Neural progenitor cell (in vitro differentiated cells): ENCODE data around the gene LRRC1. TPM values are rescaled to one million over a fixed set of nuclear protein-coding genes. Genes with fewer than 3 reads are reported as not detected.

Source experiments
- DNase-seq: peaks from one replicate; pipeline ENCODE4 v3.0.0-alpha.2; 2016; ENCODE audit warnings: low spot score
- H2AFZ ChIP-seq: fragments of 200-600 bp; sonication (generic); replicated peaks from 2 replicates; pipeline ENCODE4 v1.6.1; 2016; ENCODE audit warnings: antibody characterized with exemption
- H3F3A ChIP-seq: fragments of 200-600 bp; sonication (generic); 2 replicates; pipeline ENCODE4 v1.6.1; 2016; ENCODE audit warnings: antibody characterized with exemption, low read depth
- H3K27ac ChIP-seq: fragments of 200-600 bp; sonication (generic); 2 replicates; pipeline ENCODE4 v1.5.1; 2016; ENCODE audit warnings: mild to moderate bottlenecking
- H3K27me3 ChIP-seq: fragments of 200-600 bp; sonication (generic); 2 replicates; pipeline ENCODE4 v1.6.1; 2016; ENCODE audit warnings: mild to moderate bottlenecking, moderate library complexity
- H3K36me3 ChIP-seq: fragments of 200-600 bp; sonication (generic); 2 replicates; pipeline ENCODE4 v1.5.1; 2016
- H3K4me1 ChIP-seq: fragments of 200-600 bp; sonication (generic); 2 replicates; pipeline ENCODE4 v1.6.1; 2016; ENCODE audit warnings: mixed run types
- H3K4me2 ChIP-seq: fragments of 200-600 bp; sonication (generic); 2 replicates; pipeline ENCODE4 v1.6.1; 2016
- H3K4me3 ChIP-seq: fragments of 200-600 bp; sonication (generic); 2 replicates; pipeline ENCODE4 v1.5.1; 2016
- H3K79me2 ChIP-seq: fragments of 200-600 bp; sonication (generic); 2 replicates; pipeline ENCODE4 v1.6.1; 2016; ENCODE audit warnings: low read depth
- H3K9ac ChIP-seq: fragments of 200-600 bp; sonication (generic); 2 replicates; pipeline ENCODE4 v1.6.1; 2016
- H3K9me3 ChIP-seq: fragments of 200-600 bp; sonication (generic); 2 replicates; pipeline ENCODE4 v1.5.1; 2016; ENCODE audit warnings: low read depth
- H4K20me1 ChIP-seq: fragments of 200-600 bp; sonication (generic); 2 replicates; pipeline ENCODE4 v1.6.1; 2016; ENCODE audit warnings: low read depth
- H3K27ac Mint-ChIP-seq: 3 replicates; pipeline ENCODE4 v1.8.0; 2021; ENCODE audit warnings: mixed read lengths
- H3K27me3 Mint-ChIP-seq: 2 replicates; pipeline ENCODE4 v1.8.0; 2022; ENCODE audit warnings: low read depth, mild to moderate bottlenecking, inconsistent platforms, moderate library complexity, mixed read lengths; ENCODE audit not compliant: insufficient read depth
- H3K36me3 Mint-ChIP-seq: 3 replicates; pipeline ENCODE4 v1.8.0; 2021; ENCODE audit warnings: mixed read lengths
- H3K4me1 Mint-ChIP-seq: 3 replicates; pipeline ENCODE4 v1.8.0; 2021; ENCODE audit warnings: mixed read lengths
- H3K4me3 Mint-ChIP-seq: 3 replicates; pipeline ENCODE4 v1.8.0; 2021; ENCODE audit warnings: mild to moderate bottlenecking, moderate library complexity, mixed read lengths
- H3K9me3 Mint-ChIP-seq: 3 replicates; pipeline ENCODE4 v1.8.0; 2020; ENCODE audit warnings: mixed read lengths
- EZH2 ChIP-seq: fragments of 200-600 bp; sonication (generic); IDR thresholded peaks from 2 replicates; pipeline ENCODE4 v1.6.1; 2017; ENCODE audit warnings: antibody characterized with exemption, mild to moderate bottlenecking, moderate library complexity
- EZH2phosphoT487 ChIP-seq: fragments of 200-600 bp; sonication (generic); IDR thresholded peaks from 2 replicates; pipeline ENCODE4 v1.6.1; 2017; ENCODE audit warnings: antibody characterized with exemption
- total RNA-seq: library from RNA; depleted of rRNA; stranded (reverse); fragments of >200 nt; gene quantifications from 2 replicates; pipeline ENCODE4 v1.2.3, GENCODE V29; 2015; ENCODE audit warnings: low replicate concordance
- TF ChIP-seq, protein P1 (sequence below): fragments of 200-600 bp; sonication (generic); IDR thresholded peaks from 2 replicates; pipeline ENCODE4 v1.5.1; 2017; ENCODE audit warnings: antibody characterized with exemption, mild to moderate bottlenecking

Gene LRRC1
- total RNA-seq, 1 donor from 2014 or later = 14.0 TPM

DNA sequence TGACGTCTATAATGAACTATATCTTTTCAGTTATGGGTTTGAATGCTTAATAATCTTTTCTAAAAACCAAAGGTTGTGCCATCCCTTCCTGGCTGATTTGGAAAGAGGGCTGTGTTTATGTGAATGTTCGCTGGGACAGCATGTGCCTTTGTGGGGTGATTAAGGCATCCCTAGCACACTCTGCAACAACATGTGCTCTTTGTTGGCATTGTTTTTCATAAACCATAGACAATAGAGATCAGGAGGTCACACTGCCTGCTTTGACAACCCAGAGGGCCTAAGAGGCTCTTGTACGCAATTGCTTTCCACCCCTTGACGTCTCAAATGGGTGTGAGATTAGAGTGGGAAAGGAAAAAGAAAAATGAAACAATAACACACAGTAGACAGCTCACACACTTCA is 116.0 kb downstream of the LRRC1 start:
- peak; percentile 68 for DNase-seq
- no peak overlapping the region for H3K9ac ChIP-seq
- Mint-ChIP-seq H3K36me3 (peaks cover 12% of the 10 kb centered on the region), H3K4me1 (peaks cover 8% of the 10 kb centered on the region), H3K27ac (peak overlapping the region; percentile 61), H3K9me3 (no peaks in the 10 kb centered on the region), H3K27me3 (no peaks in the 10 kb centered on the region), H3K4me3 (no peak overlapping the region)
- H3K27me3 ChIP-seq = no peaks in the 10 kb centered on the region
- no peak for TF ChIP-seq EZH2phosphoT487
- H3K36me3 ChIP-seq = no peaks in the 10 kb centered on the region
- H2AFZ ChIP-seq = no peak overlapping the region
- no peaks in the 10 kb centered on the region for H3F3A ChIP-seq
- H3K27ac ChIP-seq = no peak overlapping the region
- H3K4me2 ChIP-seq = peak overlapping the region; percentile 46
- H4K20me1 ChIP-seq = no peaks in the 10 kb centered on the region
- no peaks in the 10 kb centered on the region for H3K9me3 ChIP-seq
- H3K4me3 ChIP-seq = peak overlapping the region; percentile 16
- peaks cover 22% of the 10 kb centered on the region for H3K4me1 ChIP-seq
- H3K79me2 ChIP-seq = no peaks in the 10 kb centered on the region

DNA sequence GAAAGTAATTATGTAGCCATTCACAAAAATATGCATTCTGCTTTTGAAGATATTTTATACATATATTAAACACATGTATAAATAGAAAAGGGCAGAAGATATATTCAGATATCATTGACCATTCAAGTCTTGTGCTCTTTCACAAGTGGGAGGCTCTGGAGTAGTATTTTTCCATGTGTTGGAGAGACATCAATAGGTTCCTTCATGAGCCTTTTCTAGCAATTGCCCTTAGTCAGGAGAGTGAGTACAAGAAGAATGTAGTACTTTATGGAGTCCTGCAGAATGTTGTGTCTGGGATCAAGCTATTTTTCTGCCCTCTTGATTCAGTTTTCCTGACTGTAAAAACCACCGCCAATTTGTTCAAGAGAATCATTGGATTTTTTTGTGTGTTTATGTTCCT is 117.9 kb downstream of the LRRC1 start:
- no peaks in the 10 kb centered on the region for H3K27me3 Mint-ChIP-seq

GRCh38 chr6:53913286-53913685 is 118.5 kb downstream of the LRRC1 start:
- Histone ChIP-seq H3K4me2 (no peak overlapping the region), H3K27me3 (no peaks in the 10 kb centered on the region), H3F3A (no peaks in the 10 kb centered on the region), H3K79me2 (no peaks in the 10 kb centered on the region), H3K9ac (no peak overlapping the region), H2AFZ (no peak overlapping the region), H3K27ac (no peak overlapping the region), H3K4me3 (no peak overlapping the region), H3K36me3 (no peaks in the 10 kb centered on the region), H4K20me1 (no peaks in the 10 kb centered on the region), H3K4me1 (peaks cover 22% of the 10 kb centered on the region), H3K9me3 (no peaks in the 10 kb centered on the region)
- no peak overlapping the region for H3K27ac Mint-ChIP-seq
- DNase-seq = no peak
- H3K36me3 Mint-ChIP-seq = peaks cover 12% of the 10 kb centered on the region
- H3K4me3 Mint-ChIP-seq = no peak overlapping the region
- peaks cover 8% of the 10 kb centered on the region for H3K4me1 Mint-ChIP-seq
- H3K9me3 Mint-ChIP-seq = no peaks in the 10 kb centered on the region
- no peaks in the 10 kb centered on the region for H3K27me3 Mint-ChIP-seq
- TF ChIP-seq, protein P1, sequence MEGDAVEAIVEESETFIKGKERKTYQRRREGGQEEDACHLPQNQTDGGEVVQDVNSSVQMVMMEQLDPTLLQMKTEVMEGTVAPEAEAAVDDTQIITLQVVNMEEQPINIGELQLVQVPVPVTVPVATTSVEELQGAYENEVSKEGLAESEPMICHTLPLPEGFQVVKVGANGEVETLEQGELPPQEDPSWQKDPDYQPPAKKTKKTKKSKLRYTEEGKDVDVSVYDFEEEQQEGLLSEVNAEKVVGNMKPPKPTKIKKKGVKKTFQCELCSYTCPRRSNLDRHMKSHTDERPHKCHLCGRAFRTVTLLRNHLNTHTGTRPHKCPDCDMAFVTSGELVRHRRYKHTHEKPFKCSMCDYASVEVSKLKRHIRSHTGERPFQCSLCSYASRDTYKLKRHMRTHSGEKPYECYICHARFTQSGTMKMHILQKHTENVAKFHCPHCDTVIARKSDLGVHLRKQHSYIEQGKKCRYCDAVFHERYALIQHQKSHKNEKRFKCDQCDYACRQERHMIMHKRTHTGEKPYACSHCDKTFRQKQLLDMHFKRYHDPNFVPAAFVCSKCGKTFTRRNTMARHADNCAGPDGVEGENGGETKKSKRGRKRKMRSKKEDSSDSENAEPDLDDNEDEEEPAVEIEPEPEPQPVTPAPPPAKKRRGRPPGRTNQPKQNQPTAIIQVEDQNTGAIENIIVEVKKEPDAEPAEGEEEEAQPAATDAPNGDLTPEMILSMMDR = no peak
- TF ChIP-seq EZH2 = no peak
- no peak for TF ChIP-seq EZH2phosphoT487

More for the DNA sequence above, 117.9 kb downstream of the LRRC1 start:
- DNase-seq = no peak
- Mint-ChIP-seq H3K27ac (no peak overlapping the region), H3K36me3 (peaks cover 12% of the 10 kb centered on the region), H3K4me1 (peaks cover 8% of the 10 kb centered on the region), H3K4me3 (no peak overlapping the region), H3K9me3 (no peaks in the 10 kb centered on the region)
- Histone ChIP-seq H3K27ac (no peak overlapping the region), H3K4me3 (no peak overlapping the region), H3K4me2 (no peak overlapping the region), H3K4me1 (peaks cover 22% of the 10 kb centered on the region), H3K27me3 (no peaks in the 10 kb centered on the region), H2AFZ (no peak overlapping the region), H3F3A (no peaks in the 10 kb centered on the region), H3K9me3 (no peaks in the 10 kb centered on the region), H4K20me1 (no peaks in the 10 kb centered on the region), H3K79me2 (no peaks in the 10 kb centered on the region), H3K9ac (no peak overlapping the region), H3K36me3 (no peaks in the 10 kb centered on the region)
- TF ChIP-seq EZH2 = no peak
- TF ChIP-seq EZH2phosphoT487 = no peak
- TF ChIP-seq, protein P1 = no peak

DNA sequence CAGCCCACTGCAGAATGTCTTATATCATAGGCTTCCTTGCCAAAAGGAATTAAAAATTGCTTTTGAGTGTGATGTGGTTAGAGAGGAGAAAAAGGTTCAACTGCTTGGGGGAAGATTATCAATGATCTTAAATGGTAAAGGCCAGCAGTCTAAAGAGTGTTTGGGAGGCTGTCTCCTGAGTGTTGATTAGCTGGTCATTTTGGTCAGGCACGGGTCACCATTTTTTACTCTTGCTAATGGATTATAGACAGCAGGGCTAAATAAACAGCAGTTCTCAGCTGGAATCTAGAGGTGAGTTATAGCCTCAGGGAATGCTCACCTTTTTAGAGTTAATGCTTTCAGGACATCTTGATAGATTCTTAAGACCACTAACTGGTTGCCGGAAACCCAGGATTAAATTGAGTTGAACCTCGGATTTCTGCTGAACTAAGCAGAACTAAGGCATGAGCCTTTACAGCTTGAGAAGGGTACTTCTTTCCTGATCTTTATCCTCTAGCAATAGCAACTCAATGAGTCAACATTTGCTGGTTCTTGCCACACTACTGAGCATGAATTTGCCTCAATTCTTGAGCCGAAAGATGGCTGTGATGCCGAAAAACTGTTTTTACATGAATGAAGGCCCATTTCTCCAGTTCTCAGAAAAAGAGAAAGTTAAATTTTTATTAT is 120.4 kb downstream of the LRRC1 start:
- no peaks in the 10 kb centered on the region for H3F3A ChIP-seq
- no peaks in the 10 kb centered on the region for H3K79me2 ChIP-seq
- H3K36me3 Mint-ChIP-seq = peaks cover 12% of the 10 kb centered on the region
- H3K4me1 ChIP-seq = peaks cover 17% of the 10 kb centered on the region
- no peaks in the 10 kb centered on the region for H4K20me1 ChIP-seq
- TF ChIP-seq, protein P1 = no peak
- no peak for TF ChIP-seq EZH2
- TF ChIP-seq EZH2phosphoT487 = no peak
- H3K36me3 ChIP-seq = no peaks in the 10 kb centered on the region
- no peaks in the 10 kb centered on the region for H3K9me3 Mint-ChIP-seq
- no peak overlapping the region for H3K9ac ChIP-seq
- H3K4me3 ChIP-seq = no peak overlapping the region
- no peak overlapping the region for H3K4me2 ChIP-seq
- peaks cover 8% of the 10 kb centered on the region for H3K4me1 Mint-ChIP-seq
- H3K27me3 ChIP-seq = no peaks in the 10 kb centered on the region
- H3K27me3 Mint-ChIP-seq = no peaks in the 10 kb centered on the region
- H3K27ac ChIP-seq = no peak overlapping the region
- H3K9me3 ChIP-seq = no peaks in the 10 kb centered on the region
- DNase-seq = no peak
- H3K4me3 Mint-ChIP-seq = no peak overlapping the region
- H2AFZ ChIP-seq = no peak overlapping the region
- no peak overlapping the region for H3K27ac Mint-ChIP-seq
